ENCODE results near the gene CCDC85A. TPM values are rescaled to one million over a fixed set of nuclear protein-coding genes. Genes with fewer than 3 reads are reported as not detected.

Gene CCDC85A
- total RNA-seq, 1 donor: 5.2 TPM

GRCh38 chr2:56335101-56335500 lies 151.3 kb downstream of the CCDC85A start:
- peak; percentile 3 for DNase-seq (ENCODE audit: low read depth)
- TF ChIP-seq CTCF (IDR thresholded peaks at IDR 0.05; ENCODE audit: insufficient read depth, low read depth, low read length): no peak
- no peak overlapping the region for H3K4me3 ChIP-seq (ENCODE audit: low read depth, low read length)

- no peak for DNase-seq (ENCODE audit: low read depth)
- no peak for TF ChIP-seq CTCF (IDR thresholded peaks at IDR 0.05; ENCODE audit: insufficient read depth, low read depth, low read length)
These were observed 153.6 kb downstream of the CCDC85A start for GRCh38 chr2:56337342-56337741.

GRCh38 chr2:56338232-56338631 lies 154.4 kb downstream of the CCDC85A start:
- no peak for DNase-seq (ENCODE audit: low read depth)
- no peak for TF ChIP-seq CTCF (IDR thresholded peaks at IDR 0.05; ENCODE audit: insufficient read depth, low read depth, low read length)
- H3K4me3 ChIP-seq (ENCODE audit: low read depth, low read length): no peak overlapping the region

More at GRCh38 chr2:56337342-56337741, 153.6 kb downstream of the CCDC85A start:
- no peak overlapping the region for H3K4me3 ChIP-seq (ENCODE audit: low read depth, low read length)

- DNase-seq (ENCODE audit: low read depth): no peak
- no peak overlapping the region for H3K4me3 ChIP-seq (ENCODE audit: low read depth, low read length)
- no peak for TF ChIP-seq CTCF (IDR thresholded peaks at IDR 0.05; ENCODE audit: insufficient read depth, low read depth, low read length)
These were observed 161.0 kb downstream of the CCDC85A start for GRCh38 chr2:56344771-56345170.

GRCh38 chr2:56347881-56348280 lies 164.1 kb downstream of the CCDC85A start:
- no peak for TF ChIP-seq CTCF (IDR thresholded peaks at IDR 0.05; ENCODE audit: insufficient read depth, low read depth, low read length)
- DNase-seq (ENCODE audit: low read depth): no peak
- H3K4me3 ChIP-seq (ENCODE audit: low read depth, low read length): no peak overlapping the region

GRCh38 chr2:56348392-56349210 lies 164.8 kb downstream of the CCDC85A start:
- no peak for TF ChIP-seq CTCF (IDR thresholded peaks at IDR 0.05; ENCODE audit: insufficient read depth, low read depth, low read length)
- DNase-seq (ENCODE audit: low read depth): no peak
- no peak overlapping the region for H3K4me3 ChIP-seq (ENCODE audit: low read depth, low read length)

Data from fibroblast of villous mesenchyme (primary cell).